ENCODE results near the gene HTT.

DNA sequence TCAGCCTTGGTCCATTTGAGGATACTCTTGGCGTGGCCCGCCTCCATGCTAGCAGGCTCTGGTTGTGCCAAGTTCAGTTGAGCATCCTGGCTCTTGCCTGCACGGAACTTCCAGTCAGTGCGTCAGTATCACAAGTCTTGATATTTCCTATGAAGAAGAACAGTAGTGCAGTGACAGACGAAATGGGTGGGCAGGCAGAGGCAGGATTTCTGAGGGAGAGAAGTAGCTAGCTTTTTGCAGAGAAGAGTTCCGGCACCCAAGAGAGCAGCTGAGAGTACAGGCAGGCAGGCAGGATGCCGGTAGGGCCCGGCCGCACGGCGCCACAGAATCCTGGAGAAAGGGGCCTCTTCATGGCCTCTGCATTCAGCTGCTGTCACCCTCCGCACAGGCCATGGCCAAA is 118.3 kb downstream of the HTT start:
- TF ChIP-seq, protein P1, sequence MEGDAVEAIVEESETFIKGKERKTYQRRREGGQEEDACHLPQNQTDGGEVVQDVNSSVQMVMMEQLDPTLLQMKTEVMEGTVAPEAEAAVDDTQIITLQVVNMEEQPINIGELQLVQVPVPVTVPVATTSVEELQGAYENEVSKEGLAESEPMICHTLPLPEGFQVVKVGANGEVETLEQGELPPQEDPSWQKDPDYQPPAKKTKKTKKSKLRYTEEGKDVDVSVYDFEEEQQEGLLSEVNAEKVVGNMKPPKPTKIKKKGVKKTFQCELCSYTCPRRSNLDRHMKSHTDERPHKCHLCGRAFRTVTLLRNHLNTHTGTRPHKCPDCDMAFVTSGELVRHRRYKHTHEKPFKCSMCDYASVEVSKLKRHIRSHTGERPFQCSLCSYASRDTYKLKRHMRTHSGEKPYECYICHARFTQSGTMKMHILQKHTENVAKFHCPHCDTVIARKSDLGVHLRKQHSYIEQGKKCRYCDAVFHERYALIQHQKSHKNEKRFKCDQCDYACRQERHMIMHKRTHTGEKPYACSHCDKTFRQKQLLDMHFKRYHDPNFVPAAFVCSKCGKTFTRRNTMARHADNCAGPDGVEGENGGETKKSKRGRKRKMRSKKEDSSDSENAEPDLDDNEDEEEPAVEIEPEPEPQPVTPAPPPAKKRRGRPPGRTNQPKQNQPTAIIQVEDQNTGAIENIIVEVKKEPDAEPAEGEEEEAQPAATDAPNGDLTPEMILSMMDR (IDR thresholded peaks at IDR 0.05): no peak
- TF ChIP-seq POLR2A (IDR thresholded peaks at IDR 0.05): no peak
